Omental fat pad (tissue), 4 donors: Measurements from ENCODE around the gene ZCCHC10. TPM values are rescaled to one million over a fixed set of nuclear protein-coding genes. Genes with fewer than 3 reads are reported as not detected.
"Not testable (repeated sequence)": the region's sequence is repeated elsewhere in the genome, so short reads cannot be mapped to it uniquely, and the experiment has no call there.

Source experiments
- ATAC-seq: fragments of 150-250 bp; one replicate; pipeline ENCODE4 v1.9.1; 2016; ENCODE audit warnings: mild to moderate bottlenecking, moderate library complexity; ENCODE audit not compliant: low FRiP score
- DNase-seq: peaks from one replicate; pipeline ENCODE4 v3.0.0-alpha.2; 2019; ENCODE audit warnings: low spot score
- CTCF ChIP-seq, 3 donors: fragments of 450-650 bp; IDR thresholded peaks; one replicate each; pipeline ENCODE4 v1.5.1; 2016 to 2017; ENCODE audit warnings: antibody characterized with exemption in 3 of 3, mild to moderate bottlenecking in 3 of 3, moderate library complexity in 2 of 3
- total RNA-seq, 4 donors: library from RNA; depleted of rRNA; stranded (reverse); fragments of >200 nt; gene quantifications; one replicate each; pipeline ENCODE4 v1.1.0, GENCODE V29; 2016

The ZCCHC10 gene
- total RNA-seq, 4 donors from 2014 or later = 13.8 to 21.4 (median 16.9) TPM

GRCh38 chr5:133051542-133052316 lies 25.4 kb upstream of the ZCCHC10 start, which contains the start of gene HSPA4:
Gene HSPA4 (plus strand): TSS chr5:133052013. CDS start chr5:133052251, 238 bp downstream.
- ATAC-seq (peak; percentile 91), DNase-seq (peak; percentile 98)
- no peak for TF ChIP-seq CTCF (IDR thresholded peaks at IDR 0.05)

- ATAC-seq = no peak
- no peak for TF ChIP-seq CTCF (IDR thresholded peaks at IDR 0.05)
- no peak for DNase-seq
These were observed 24.8 kb upstream of the ZCCHC10 start for GRCh38 chr5:133051061-133051541.

GRCh38 chr5:133050521-133050920 lies 24.2 kb upstream of the ZCCHC10 start:
- DNase-seq (no peak), ATAC-seq (no peak)
- no peak for TF ChIP-seq CTCF (IDR thresholded peaks at IDR 0.05)

GRCh38 chr5:133049726-133050048 lies 23.3 kb upstream of the ZCCHC10 start:
- ATAC-seq = no peak
- no peak for DNase-seq
- TF ChIP-seq CTCF (IDR thresholded peaks at IDR 0.05) = no peak

- no peak for TF ChIP-seq CTCF (IDR thresholded peaks at IDR 0.05)
- ATAC-seq (no peak), DNase-seq (no peak)
These were observed 22.8 kb upstream of the ZCCHC10 start for GRCh38 chr5:133048993-133049725.

GRCh38 chr5:133047404-133047803 lies 21.1 kb upstream of the ZCCHC10 start:
- DNase-seq = no peak
- TF ChIP-seq CTCF (IDR thresholded peaks at IDR 0.05) = no peak
- ATAC-seq = no peak

- DNase-seq, ATAC-seq: not testable (repeated sequence)
These were observed 20.2 kb upstream of the ZCCHC10 start for GRCh38 chr5:133046560-133046959.
